KMS-11 (cell line): ENCODE data around the gene TMEM179.

Experiments used
- H2AFZ ChIP-seq: fragments of 200-600 bp; sonication (generic); 2 replicates; pipeline ENCODE4 v1.6.1; 2016; ENCODE audit warnings: antibody characterized with exemption, mixed run types, low read depth
- H3K27ac ChIP-seq: fragments of 200-600 bp; sonication (generic); 2 replicates; pipeline ENCODE4 v1.6.1; 2016; ENCODE audit warnings: mild to moderate bottlenecking, mixed run types
- H3K27me3 ChIP-seq: fragments of 200-600 bp; sonication (generic); 2 replicates; pipeline ENCODE4 v1.6.1; 2017; ENCODE audit warnings: mild to moderate bottlenecking, low read depth, mixed run types, moderate library complexity; ENCODE audit not compliant: insufficient read depth
- H3K36me3 ChIP-seq: fragments of 200-600 bp; sonication (generic); 2 replicates; pipeline ENCODE4 v1.6.1; 2017; ENCODE audit warnings: mild to moderate bottlenecking, mixed run types; ENCODE audit not compliant: insufficient read depth
- H3K4me1 ChIP-seq: fragments of 200-600 bp; sonication (generic); 2 replicates; pipeline ENCODE4 v1.6.1; 2016; ENCODE audit warnings: mild to moderate bottlenecking, low read depth, mixed run types; ENCODE audit not compliant: poor library complexity, severe bottlenecking
- H3K4me2 ChIP-seq: fragments of 200-600 bp; sonication (generic); 2 replicates; pipeline ENCODE4 v1.7.0; 2016; ENCODE audit warnings: mild to moderate bottlenecking, mixed run types
- H3K4me3 ChIP-seq: fragments of 200-600 bp; sonication (generic); IDR thresholded peaks from 2 replicates; pipeline ENCODE4 v1.6.1; 2017; ENCODE audit warnings: low read depth, low read length, mixed read lengths; ENCODE audit not compliant: insufficient read depth
- H3K79me2 ChIP-seq: fragments of 200-600 bp; sonication (generic); 2 replicates; pipeline ENCODE4 v1.6.1; 2016; ENCODE audit warnings: low read depth, mixed run types; ENCODE audit not compliant: insufficient read depth
- H3K9ac ChIP-seq: fragments of 200-600 bp; sonication (generic); 2 replicates; pipeline ENCODE4 v1.6.1; 2016; ENCODE audit warnings: mild to moderate bottlenecking, mixed run types
- H4K20me1 ChIP-seq: fragments of 200-600 bp; sonication (generic); 2 replicates; pipeline ENCODE4 v1.6.1; 2016; ENCODE audit warnings: mild to moderate bottlenecking, mixed run types; ENCODE audit not compliant: insufficient read depth
- TF ChIP-seq, protein P1 (sequence below): fragments of 200-600 bp; sonication (generic); conservative IDR thresholded peaks from 2 replicates; pipeline ENCODE4 v1.6.1; 2017; ENCODE audit warnings: low read depth, mild to moderate bottlenecking, antibody characterized with exemption, low read length, moderate library complexity, mixed read lengths

Gene TMEM179

GRCh38 chr14:104635717-104636116 is 31.1 kb upstream of the TMEM179 start:
- Histone ChIP-seq H3K27me3 (peaks cover 37% of the 10 kb centered on the region; the same call in 1 of the 2 replicates), H3K4me2 (no peak overlapping the region), H3K4me3 (no peak overlapping the region), H3K4me1 (no peaks in the 10 kb centered on the region), H3K9ac (no peak overlapping the region), H3K36me3 (no peaks in the 10 kb centered on the region), H4K20me1 (no peaks in the 10 kb centered on the region), H3K79me2 (no peaks in the 10 kb centered on the region), H3K27ac (no peak overlapping the region), H2AFZ (no peak overlapping the region)
- TF ChIP-seq, protein P1, sequence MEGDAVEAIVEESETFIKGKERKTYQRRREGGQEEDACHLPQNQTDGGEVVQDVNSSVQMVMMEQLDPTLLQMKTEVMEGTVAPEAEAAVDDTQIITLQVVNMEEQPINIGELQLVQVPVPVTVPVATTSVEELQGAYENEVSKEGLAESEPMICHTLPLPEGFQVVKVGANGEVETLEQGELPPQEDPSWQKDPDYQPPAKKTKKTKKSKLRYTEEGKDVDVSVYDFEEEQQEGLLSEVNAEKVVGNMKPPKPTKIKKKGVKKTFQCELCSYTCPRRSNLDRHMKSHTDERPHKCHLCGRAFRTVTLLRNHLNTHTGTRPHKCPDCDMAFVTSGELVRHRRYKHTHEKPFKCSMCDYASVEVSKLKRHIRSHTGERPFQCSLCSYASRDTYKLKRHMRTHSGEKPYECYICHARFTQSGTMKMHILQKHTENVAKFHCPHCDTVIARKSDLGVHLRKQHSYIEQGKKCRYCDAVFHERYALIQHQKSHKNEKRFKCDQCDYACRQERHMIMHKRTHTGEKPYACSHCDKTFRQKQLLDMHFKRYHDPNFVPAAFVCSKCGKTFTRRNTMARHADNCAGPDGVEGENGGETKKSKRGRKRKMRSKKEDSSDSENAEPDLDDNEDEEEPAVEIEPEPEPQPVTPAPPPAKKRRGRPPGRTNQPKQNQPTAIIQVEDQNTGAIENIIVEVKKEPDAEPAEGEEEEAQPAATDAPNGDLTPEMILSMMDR: no peak

DNA sequence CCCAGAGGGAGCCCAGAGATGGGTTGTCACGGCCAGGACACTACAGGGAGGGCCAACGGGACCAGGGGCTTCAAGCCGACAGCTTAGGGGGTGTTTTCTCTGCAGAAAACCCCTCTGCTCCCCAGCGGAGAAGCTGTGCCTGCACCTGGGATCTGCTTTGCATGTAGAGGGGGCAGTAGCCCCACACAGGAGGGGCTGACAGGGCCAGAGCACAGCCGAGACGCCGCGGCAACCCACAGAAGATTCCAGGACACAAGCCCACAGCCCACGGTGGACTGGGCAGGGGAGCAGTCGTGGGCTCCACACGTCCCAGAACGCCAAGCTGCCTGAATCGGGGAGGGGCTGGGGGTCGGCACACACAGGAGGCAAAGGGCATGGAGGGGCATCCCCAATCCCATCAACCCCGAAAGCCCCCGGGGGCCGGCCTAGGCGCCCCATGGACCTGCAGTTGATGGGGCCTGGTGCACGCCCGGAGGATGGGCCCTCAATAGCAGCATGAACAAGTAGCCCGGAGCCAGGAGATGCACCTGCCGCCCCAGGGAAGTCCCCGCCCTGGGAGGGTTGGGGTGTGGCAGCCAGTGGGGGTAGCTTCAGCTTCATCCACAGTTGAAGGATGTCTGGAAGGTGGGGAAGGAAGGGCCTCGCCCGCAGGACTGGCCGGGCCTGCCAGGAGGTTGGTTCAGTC is 30.5 kb upstream of the TMEM179 start:
- Histone ChIP-seq H3K9ac (no peak overlapping the region), H3K79me2 (no peaks in the 10 kb centered on the region), H3K4me1 (no peaks in the 10 kb centered on the region), H3K27me3 (peaks cover 40% of the 10 kb centered on the region; the same call in 1 of the 2 replicates), H3K4me2 (no peak overlapping the region), H2AFZ (no peak overlapping the region), H3K36me3 (no peaks in the 10 kb centered on the region), H3K4me3 (no peak overlapping the region), H3K27ac (no peak overlapping the region), H4K20me1 (no peaks in the 10 kb centered on the region)
- TF ChIP-seq, protein P1: no peak

DNA sequence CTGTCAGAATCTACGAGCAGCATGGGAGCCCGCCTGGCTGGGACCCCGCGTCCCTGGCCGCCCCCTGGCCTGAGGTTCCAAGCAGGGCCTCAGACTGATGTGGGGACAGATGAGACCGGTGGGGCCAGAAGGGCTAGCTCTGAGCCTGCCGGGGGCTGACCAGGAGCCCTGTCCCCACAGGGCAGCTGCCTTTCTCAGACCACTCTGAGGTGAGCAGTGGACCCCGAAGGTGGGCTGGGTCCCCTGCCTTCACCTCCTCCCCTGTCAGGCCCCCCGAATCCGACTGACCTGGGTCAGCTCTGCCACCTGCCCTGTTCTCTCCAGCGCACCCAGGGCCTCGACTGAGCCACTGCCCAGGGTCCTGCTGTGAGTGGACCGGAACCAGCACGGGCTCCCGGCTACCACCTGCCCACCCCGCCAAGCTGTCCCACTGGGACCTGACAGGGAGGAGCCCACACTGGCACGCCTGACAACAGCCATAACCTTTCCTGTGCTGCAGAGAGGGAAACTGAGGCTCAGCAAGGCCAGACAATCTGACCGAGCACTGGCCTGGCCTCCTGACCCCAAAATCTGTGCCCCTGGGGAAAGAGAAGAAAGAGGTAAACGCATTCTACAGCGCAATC is 29.7 kb upstream of the TMEM179 start:
- H3K27me3 ChIP-seq: peaks cover 36% of the 10 kb centered on the region; the same call in 1 of the 2 replicates
- no peak overlapping the region for H3K9ac ChIP-seq
- no peaks in the 10 kb centered on the region for H4K20me1 ChIP-seq
- H2AFZ ChIP-seq: no peak overlapping the region
- TF ChIP-seq, protein P1: no peak
- no peaks in the 10 kb centered on the region for H3K79me2 ChIP-seq
- H3K4me2 ChIP-seq: no peak overlapping the region
- no peaks in the 10 kb centered on the region for H3K36me3 ChIP-seq
- H3K4me1 ChIP-seq: no peaks in the 10 kb centered on the region
- no peak overlapping the region for H3K27ac ChIP-seq
- H3K4me3 ChIP-seq: no peak overlapping the region

- Histone ChIP-seq H3K36me3 (no peaks in the 10 kb centered on the region), H4K20me1 (no peaks in the 10 kb centered on the region), H3K4me2 (no peak overlapping the region), H3K4me1 (no peaks in the 10 kb centered on the region), H3K9ac (no peak overlapping the region), H2AFZ (no peak overlapping the region), H3K27me3 (peaks cover 40% of the 10 kb centered on the region; the same call in 1 of the 2 replicates), H3K4me3 (no peak overlapping the region), H3K79me2 (no peaks in the 10 kb centered on the region), H3K27ac (no peak overlapping the region)
- TF ChIP-seq, protein P1: no peak
These were observed 28.9 kb upstream of the TMEM179 start for GRCh38 chr14:104633276-104634137.
